Natural killer cell (primary cell): ENCODE results near the gene HSPH1. TPM values are rescaled to one million over a fixed set of nuclear protein-coding genes. Genes with fewer than 3 reads are reported as not detected.

Experiments used
- ATAC-seq, 3 donors: fragments of 150-1000 bp in 2 of 3; fragments of 200-7000 bp in 1 of 3; cut with Tn5 transposase; 1 replicate in 1 of 3; 2 replicates in 2 of 3; pipeline ENCODE4 v1.10.0; 2021; ENCODE audit warnings: mild to moderate bottlenecking in 2 of 3, moderate library complexity in 2 of 3
- DNase-seq, 2 donors: peaks; one replicate each; pipeline versions ENCODE4 v3.0.0 to v3.0.0-alpha.2; 2013 to 2021; ENCODE audit warnings: mixed read lengths in 1 of 2
- H3K27ac ChIP-seq: one replicate; pipeline ENCODE4 v1.5.1; 2013; ENCODE audit warnings: mild to moderate bottlenecking, low read length
- H3K27me3 ChIP-seq: one replicate; pipeline ENCODE4 v1.6.1; 2013; ENCODE audit warnings: low read length; ENCODE audit not compliant: control insufficient read depth, insufficient read depth
- H3K36me3 ChIP-seq: one replicate; pipeline ENCODE4 v1.6.1; 2013; ENCODE audit warnings: low read length; ENCODE audit not compliant: control insufficient read depth, insufficient read depth
- H3K4me1 ChIP-seq: one replicate; pipeline ENCODE4 v1.6.1; 2013; ENCODE audit warnings: low read length; ENCODE audit not compliant: control insufficient read depth, insufficient read depth
- H3K4me3 ChIP-seq: one replicate; pipeline ENCODE4 v1.5.1; 2013; ENCODE audit warnings: low read length
- H3K9me3 ChIP-seq: one replicate; pipeline ENCODE4 v1.6.1; 2013; ENCODE audit warnings: low read length; ENCODE audit not compliant: control insufficient read depth, insufficient read depth
- H3K27ac Mint-ChIP-seq, 2 donors: one replicate each; pipeline ENCODE4 v1.8.0; 2022; ENCODE audit warnings: mild to moderate bottlenecking in 2 of 2, mixed read lengths in 2 of 2, moderate library complexity in 1 of 2
- H3K27me3 Mint-ChIP-seq, 2 donors: one replicate each; pipeline ENCODE4 v1.8.0; 2022; ENCODE audit warnings: low read depth in 2 of 2, mixed read lengths in 2 of 2
- H3K36me3 Mint-ChIP-seq: one replicate; pipeline ENCODE4 v1.8.0; 2022; ENCODE audit warnings: mixed read lengths
- H3K4me1 Mint-ChIP-seq, 2 donors: one replicate each; pipeline ENCODE4 v1.8.0; 2022; ENCODE audit warnings: mixed read lengths in 2 of 2
- H3K4me3 Mint-ChIP-seq: one replicate; pipeline ENCODE4 v1.8.0; 2022; ENCODE audit warnings: mild to moderate bottlenecking, moderate library complexity, mixed read lengths
- H3K9me3 Mint-ChIP-seq, 2 donors: one replicate each; pipeline ENCODE4 v1.8.0; 2022; ENCODE audit warnings: mixed read lengths in 2 of 2
- WGBS: methylation state at CpG from one replicate; pipeline ENCODE4 v1.1.7; 2013; ENCODE audit warnings: missing lambda C conversion rate; ENCODE audit not compliant: insufficient coverage; 5-methylcytosine and 5-hydroxymethylcytosine counted together
- intact Hi-C: fragments of 100-400 bp; cut with micrococcal nuclease; formaldehyde crosslinking; loops from one replicate; pipeline ENCODE4 v1.14.2; 2022
- total RNA-seq, 4 donors: library from RNA; stranded (reverse); fragments of 120-200 nt in 1 of 4; gene quantifications; one replicate each; pipeline versions ENCODE4 v1.2.3 to v1.2.4, GENCODE V29; 2013 to 2022
- TF ChIP-seq, protein P1 (sequence below): fragments of 200-600 bp; IDR thresholded peaks from one replicate; pipeline ENCODE4 v1.8.0; 2022; ENCODE audit warnings: antibody characterized with exemption

The HSPH1 gene
- total RNA-seq, 3 donors from 2014 or later (not counting 1 experiment from before 2014, with no cell fraction given) = 51.2 to 81.6 (median 75.4) TPM

DNA sequence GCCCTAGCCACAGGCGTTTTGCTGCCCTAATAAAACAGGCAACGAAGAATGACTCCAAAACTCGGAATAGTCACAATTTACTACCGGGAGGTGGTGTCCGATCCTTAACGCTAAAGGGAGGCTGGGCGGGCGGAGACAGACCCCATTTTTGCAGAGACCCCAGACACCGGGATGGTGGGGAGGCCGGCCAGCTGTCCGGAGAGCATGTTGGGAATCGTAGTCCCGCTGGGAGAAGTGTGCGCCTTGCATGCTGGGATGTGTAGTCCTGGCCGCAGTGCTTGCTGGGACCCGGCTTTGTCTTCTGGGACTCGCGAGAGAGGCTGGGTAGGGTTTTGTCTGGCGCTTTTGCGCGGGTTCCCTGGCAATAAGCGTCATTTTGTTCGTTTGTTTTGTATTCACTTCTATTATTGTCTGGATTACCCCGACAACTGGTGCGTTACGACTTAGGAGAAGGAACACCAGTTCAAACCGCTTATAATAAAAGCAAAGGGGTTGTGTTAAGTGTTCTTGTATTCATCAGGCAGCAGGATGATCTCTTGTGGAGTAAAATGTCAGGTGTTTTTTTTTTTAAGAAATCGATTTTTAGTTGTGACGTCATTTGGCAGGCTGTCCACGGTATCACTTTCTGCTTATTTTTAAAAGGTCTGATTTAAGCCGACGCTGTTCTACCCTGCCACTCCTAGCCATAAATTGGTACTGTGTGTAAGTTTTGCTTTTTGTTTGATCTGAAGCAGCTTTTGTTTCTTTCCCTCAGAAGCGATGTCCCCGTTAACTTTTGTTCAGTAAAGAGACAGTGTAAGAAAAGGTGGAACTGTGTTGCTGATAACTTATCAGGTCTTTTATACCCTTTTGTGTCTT lies 676 bp upstream of the HSPH1 start:
- Mint-ChIP-seq H3K27ac (peak overlapping the region; percentile 95 to 99), H3K9me3 (no peaks in the 10 kb centered on the region), H3K27me3 (no peaks in the 10 kb centered on the region), H3K36me3 (no peaks in the 10 kb centered on the region), H3K4me3 (peak overlapping the region; percentile 99), H3K4me1 (peaks cover 42 to 43% of the 10 kb centered on the region in 2 donors)
- TF ChIP-seq, protein P1, sequence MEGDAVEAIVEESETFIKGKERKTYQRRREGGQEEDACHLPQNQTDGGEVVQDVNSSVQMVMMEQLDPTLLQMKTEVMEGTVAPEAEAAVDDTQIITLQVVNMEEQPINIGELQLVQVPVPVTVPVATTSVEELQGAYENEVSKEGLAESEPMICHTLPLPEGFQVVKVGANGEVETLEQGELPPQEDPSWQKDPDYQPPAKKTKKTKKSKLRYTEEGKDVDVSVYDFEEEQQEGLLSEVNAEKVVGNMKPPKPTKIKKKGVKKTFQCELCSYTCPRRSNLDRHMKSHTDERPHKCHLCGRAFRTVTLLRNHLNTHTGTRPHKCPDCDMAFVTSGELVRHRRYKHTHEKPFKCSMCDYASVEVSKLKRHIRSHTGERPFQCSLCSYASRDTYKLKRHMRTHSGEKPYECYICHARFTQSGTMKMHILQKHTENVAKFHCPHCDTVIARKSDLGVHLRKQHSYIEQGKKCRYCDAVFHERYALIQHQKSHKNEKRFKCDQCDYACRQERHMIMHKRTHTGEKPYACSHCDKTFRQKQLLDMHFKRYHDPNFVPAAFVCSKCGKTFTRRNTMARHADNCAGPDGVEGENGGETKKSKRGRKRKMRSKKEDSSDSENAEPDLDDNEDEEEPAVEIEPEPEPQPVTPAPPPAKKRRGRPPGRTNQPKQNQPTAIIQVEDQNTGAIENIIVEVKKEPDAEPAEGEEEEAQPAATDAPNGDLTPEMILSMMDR = no peak
- WGBS = 1% methylated on average over 34 of the region's 34 CpGs
- DNase-seq = peak; percentile 93 to 98
- intact Hi-C loops = loop anchor here (1.0 to 5.0 kb wide), 5 partner anchors 38 to 1375 kb away; partner anchors contain the start of genes N4BP2L2 and USPL1
- peak overlapping the region; percentile 88 for H3K27ac ChIP-seq
- ATAC-seq = peak; percentile 86 to 96 (median 88)
- H3K27me3 ChIP-seq = no peaks in the 10 kb centered on the region
- H3K4me1 ChIP-seq = peaks cover 8% of the 10 kb centered on the region
- H3K36me3 ChIP-seq = peaks cover 2% of the 10 kb centered on the region
- H3K4me3 ChIP-seq = peak overlapping the region; percentile 81
- no peaks in the 10 kb centered on the region for H3K9me3 ChIP-seq

DNA sequence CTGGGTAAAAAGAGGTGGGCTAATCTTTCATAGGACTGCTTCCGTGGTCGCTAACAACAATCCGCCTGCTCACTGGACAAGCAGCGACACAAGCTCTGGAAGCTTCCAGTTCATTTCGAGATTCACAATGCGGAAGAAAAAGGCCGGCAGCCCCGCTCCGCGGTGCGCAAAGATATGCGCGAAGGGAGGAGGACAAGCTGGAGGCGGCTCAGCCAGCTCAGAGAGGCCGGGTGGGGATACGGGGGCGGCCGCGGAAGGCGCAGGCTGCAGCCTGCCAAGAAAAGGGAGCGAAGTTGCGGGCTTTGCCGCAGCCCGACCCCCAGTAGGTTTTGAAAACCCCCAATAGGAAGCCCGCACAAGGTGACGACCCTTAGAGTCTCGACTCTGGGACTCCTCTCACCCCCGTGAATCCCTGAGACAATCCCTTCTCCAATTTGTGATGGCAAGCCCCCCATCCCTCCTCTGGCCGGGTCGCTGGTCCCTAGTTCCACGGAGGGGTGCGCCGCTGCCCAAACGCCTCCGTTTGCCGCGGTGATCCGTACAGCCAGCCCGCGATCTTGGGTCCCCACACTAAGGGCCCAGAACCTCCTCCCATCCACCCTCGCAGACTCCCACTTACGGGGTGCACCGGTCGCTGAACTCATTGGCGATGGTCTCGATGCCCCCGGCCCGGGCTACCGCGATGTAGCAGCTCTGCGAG lies 697 bp downstream of the HSPH1 start:
- no peaks in the 10 kb centered on the region for H3K27me3 ChIP-seq
- DNase-seq (peak; percentile 44 to 66), ATAC-seq (no peak)
- peaks cover 7% of the 10 kb centered on the region for H3K36me3 ChIP-seq
- H3K4me3 ChIP-seq = peak overlapping the region; percentile 81
- H3K36me3 Mint-ChIP-seq = no peaks in the 10 kb centered on the region
- no peaks in the 10 kb centered on the region for H3K9me3 ChIP-seq
- intact Hi-C loops = loop anchor here (5.0 kb wide), 4 partner anchors 261 to 1376 kb away; partner anchors contain the start of genes N4BP2L2 and USPL1
- H3K27ac ChIP-seq = peak overlapping the region; percentile 88
- peaks cover 42 to 47% of the 10 kb centered on the region in 2 donors for H3K4me1 Mint-ChIP-seq
- peak overlapping the region; percentile 99 for H3K4me3 Mint-ChIP-seq
- no peaks in the 10 kb centered on the region for H3K27me3 Mint-ChIP-seq
- under 1% methylated on average over 51 of the region's 51 CpGs for WGBS
- H3K9me3 Mint-ChIP-seq = no peaks in the 10 kb centered on the region
- peak overlapping the region; percentile 95 to 99 for H3K27ac Mint-ChIP-seq
- H3K4me1 ChIP-seq = peaks cover 8% of the 10 kb centered on the region
- TF ChIP-seq, protein P1 = no peak

DNA sequence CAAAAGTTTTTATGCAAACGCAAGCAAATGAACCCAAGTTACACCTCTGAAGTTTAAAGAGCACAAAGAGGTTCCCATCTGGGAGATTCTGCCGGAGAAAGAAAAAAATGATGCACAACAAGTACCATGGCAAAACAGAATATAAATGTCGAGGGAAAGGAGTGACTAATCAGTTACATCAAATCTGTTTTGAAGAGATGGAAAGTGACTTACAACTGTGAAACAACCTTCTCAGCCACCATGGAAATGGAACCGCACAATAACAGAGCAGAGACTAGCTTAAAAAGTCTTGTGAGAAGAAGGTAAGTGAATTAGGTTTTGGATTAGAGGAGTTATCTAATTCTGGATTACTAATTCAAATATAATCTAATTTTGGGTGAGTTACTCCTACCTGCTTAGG lies 2.4 kb downstream of the HSPH1 start:
- Histone ChIP-seq H3K4me3 (no peak overlapping the region), H3K9me3 (no peaks in the 10 kb centered on the region), H3K36me3 (peaks cover 20% of the 10 kb centered on the region), H3K4me1 (peaks cover 8% of the 10 kb centered on the region), H3K27me3 (no peaks in the 10 kb centered on the region), H3K27ac (no peak overlapping the region)
- Mint-ChIP-seq H3K36me3 (peaks cover 8% of the 10 kb centered on the region), H3K27ac (peak overlapping the region in 1 of 2 donors; percentile 95), H3K4me1 (peaks cover 47% of the 10 kb centered on the region in 2 donors), H3K9me3 (no peaks in the 10 kb centered on the region), H3K4me3 (peak overlapping the region; percentile 99), H3K27me3 (no peaks in the 10 kb centered on the region)
- intact Hi-C loops = no loop called here
- ATAC-seq (no peak), DNase-seq (peak in 1 of 2 donors; percentile 14)
- TF ChIP-seq, protein P1 = no peak
- WGBS = 66% methylated on average over 3 of the region's 4 CpGs
